Measurements from ENCODE around the gene UBAC2. TPM values are rescaled to one million over a fixed set of nuclear protein-coding genes. Genes with fewer than 3 reads are reported as not detected.
"Not testable (repeated sequence)": the region's sequence is repeated elsewhere in the genome, so short reads cannot be mapped to it uniquely, and the experiment has no call there.

UBAC2 gene
- total and polyA plus RNA-seq, 9 donors = 38.7 to 87.5 (median 48.0) TPM

DNA sequence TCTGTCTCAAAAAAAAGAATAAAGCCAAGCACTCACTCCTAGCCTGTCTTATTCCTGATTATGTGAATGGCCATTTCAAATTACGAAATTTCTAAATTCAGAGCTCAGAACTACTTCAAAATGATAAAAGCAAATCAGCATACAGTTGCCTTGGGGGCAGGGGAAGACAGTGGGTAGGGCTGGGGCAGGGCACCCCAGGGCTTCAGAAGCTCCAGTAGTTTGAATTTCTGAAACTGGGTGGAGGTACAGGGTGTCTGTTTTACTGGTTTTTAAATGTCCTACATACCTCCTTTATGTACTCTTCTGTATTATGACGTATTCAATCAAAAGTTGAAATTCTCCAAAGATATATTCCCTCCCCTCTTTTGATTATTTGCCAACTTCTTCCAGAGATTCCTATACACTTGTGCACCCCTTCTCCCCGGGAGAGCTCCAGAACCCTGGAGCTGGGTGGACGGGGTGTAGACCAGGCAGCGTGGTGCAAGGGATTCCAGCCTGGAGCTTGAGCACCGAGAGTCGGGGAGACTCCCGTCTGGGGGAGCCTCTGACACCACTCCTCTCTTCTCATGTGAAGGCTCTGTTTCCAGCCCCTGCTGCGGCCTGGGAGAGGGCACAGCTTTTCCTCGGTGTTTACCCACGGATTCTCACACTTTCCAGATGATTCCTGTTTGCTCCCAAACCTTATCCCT, 191.3 kb downstream of the UBAC2 start:
- Histone ChIP-seq H3K27me3 (no peaks in the 10 kb centered on the region), H3K27ac (no peak overlapping the region), H3K36me3 (no peaks in the 10 kb centered on the region), H3K4me3 (no peak overlapping the region), H3K4me1 (ENCODE audit: insufficient read depth) (no peaks in the 10 kb centered on the region), H3K9me3 (no peaks in the 10 kb centered on the region)
- 78 to 85% (median 79%) methylated on average over 11 of the region's 11 CpGs for WGBS, 3 donors
- TF ChIP-seq, protein P1, sequence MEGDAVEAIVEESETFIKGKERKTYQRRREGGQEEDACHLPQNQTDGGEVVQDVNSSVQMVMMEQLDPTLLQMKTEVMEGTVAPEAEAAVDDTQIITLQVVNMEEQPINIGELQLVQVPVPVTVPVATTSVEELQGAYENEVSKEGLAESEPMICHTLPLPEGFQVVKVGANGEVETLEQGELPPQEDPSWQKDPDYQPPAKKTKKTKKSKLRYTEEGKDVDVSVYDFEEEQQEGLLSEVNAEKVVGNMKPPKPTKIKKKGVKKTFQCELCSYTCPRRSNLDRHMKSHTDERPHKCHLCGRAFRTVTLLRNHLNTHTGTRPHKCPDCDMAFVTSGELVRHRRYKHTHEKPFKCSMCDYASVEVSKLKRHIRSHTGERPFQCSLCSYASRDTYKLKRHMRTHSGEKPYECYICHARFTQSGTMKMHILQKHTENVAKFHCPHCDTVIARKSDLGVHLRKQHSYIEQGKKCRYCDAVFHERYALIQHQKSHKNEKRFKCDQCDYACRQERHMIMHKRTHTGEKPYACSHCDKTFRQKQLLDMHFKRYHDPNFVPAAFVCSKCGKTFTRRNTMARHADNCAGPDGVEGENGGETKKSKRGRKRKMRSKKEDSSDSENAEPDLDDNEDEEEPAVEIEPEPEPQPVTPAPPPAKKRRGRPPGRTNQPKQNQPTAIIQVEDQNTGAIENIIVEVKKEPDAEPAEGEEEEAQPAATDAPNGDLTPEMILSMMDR (IDR thresholded peaks at IDR 0.05) = no peak
- no peak for TF ChIP-seq POLR2A (IDR thresholded peaks at IDR 0.05)
- TF ChIP-seq EP300 (IDR thresholded peaks at IDR 0.05) = no peak
- intact Hi-C loops (cut with DNase I) = no loop called here
- DNase-seq = no peak

DNA sequence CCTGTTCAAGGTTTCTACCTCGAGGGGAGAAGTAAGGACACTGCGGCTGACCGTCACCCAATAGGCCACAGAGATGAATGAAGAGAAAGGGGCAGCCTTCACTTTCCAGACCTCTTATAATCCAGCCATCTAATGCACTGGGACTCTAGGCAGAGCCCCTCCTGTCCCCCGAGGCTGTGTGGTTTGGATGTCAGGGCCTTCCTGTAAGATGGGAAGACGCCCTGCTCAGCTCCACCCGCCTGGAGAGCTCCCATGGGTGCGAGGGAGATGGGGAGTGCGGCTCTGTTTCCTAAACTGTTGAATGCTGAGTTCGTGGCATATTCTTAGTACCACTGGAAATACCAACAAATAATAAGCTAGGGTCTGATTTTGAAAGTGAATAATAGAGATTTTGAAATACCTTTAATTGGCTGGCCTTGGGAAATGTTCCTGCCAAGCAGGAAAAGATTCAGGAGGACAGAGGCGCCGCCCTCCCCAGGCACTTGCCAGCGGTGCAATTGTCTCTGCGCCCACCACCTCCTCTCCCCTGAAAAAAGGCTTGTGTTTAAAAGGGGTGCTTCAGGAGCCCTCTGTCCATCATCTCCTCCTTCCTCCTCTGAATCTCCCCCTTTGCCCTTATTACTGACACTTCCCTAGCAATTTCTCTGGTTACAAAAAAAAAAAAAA, 191.9 kb downstream of the UBAC2 start:
- no peak for DNase-seq
- Histone ChIP-seq H3K4me1 (ENCODE audit: insufficient read depth) (no peaks in the 10 kb centered on the region), H3K36me3 (no peaks in the 10 kb centered on the region), H3K27ac (no peak overlapping the region), H3K4me3 (no peak overlapping the region), H3K9me3 (no peaks in the 10 kb centered on the region), H3K27me3 (no peaks in the 10 kb centered on the region)
- 53 to 58% (median 57%) methylated on average over 13 of the region's 13 CpGs for WGBS, 3 donors
- TF ChIP-seq, protein P1 (IDR thresholded peaks at IDR 0.05) = no peak
- TF ChIP-seq POLR2A (IDR thresholded peaks at IDR 0.05) = no peak
- no peak for TF ChIP-seq EP300 (IDR thresholded peaks at IDR 0.05)
- intact Hi-C loops (cut with DNase I) = no loop called here

DNA sequence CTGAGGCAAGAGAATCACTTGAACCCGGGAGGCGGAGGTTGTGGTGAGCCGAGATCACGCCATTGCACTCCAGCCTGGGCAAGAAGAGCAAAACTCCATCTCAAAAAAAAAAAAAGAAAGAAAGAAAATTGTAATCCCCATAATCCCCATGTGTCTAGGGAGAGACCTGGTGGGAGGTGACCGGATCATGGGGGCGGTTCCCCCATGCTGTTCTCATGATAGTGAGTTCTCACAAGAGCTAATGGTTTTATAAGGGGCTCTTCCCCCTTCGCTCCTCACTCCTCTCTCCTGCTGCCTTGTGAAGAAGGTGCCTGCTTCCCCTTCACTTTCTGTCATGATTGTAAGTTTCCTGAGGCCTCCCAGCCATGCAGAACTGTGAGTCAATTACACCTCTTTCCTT, 192.7 kb downstream of the UBAC2 start:
- H3K4me3 ChIP-seq; H3K9me3 ChIP-seq; H3K4me1 ChIP-seq (ENCODE audit: insufficient read depth); H3K27me3 ChIP-seq; H3K27ac ChIP-seq; intact Hi-C loops (cut with DNase I); H3K36me3 ChIP-seq: not testable (repeated sequence)
- DNase-seq = peak in 1 of 5 donors; percentile 2
- 94 to 97% (median 95%) methylated on average over 7 of the region's 7 CpGs for WGBS, 3 donors

DNA sequence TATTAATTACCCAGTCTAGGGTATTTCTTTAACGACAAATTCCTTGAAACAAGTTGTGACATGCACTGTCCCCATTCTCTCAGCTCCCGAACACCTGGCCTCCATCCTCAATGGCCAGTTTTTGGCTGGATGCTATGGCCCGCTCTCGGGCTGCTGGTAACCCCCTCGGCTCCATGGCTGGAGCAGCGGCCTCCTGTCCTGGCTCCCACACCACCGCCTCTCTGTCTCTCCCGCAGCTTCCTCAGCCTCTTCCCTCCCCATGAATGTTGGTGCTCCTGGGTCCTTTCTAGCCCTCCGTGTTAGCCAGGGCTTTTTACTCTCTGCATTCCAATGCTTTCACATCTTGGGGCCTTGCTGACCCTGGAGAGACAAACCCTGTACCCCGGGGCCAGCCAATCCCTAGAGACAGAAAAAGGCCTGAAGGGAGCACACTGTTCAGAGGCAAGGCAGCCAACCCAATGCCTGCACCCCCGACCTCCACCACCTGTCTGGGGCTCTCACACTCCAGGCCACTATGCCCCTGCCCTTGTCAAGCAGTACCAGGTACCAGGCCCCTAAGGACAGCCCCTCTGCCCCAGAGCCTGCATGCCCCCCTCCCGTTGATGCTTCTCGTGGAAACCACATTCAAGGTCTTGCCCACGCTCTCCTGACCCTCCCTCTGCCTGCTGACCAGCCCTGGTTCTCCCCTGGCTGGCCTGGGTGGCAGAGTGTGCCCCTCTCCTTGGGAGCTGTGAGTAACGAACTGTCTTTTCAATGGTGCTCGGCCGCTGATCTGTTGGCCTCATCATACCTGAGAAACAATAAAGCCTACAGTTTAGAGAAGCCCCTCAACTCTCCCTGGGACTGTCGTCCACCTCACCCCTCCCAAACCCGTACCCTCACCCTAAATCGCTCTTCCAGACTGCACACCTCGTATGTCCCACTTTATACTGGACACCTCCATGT, 193.4 kb downstream of the UBAC2 start:
- Histone ChIP-seq H3K27ac (no peak overlapping the region), H3K4me1 (ENCODE audit: insufficient read depth) (no peaks in the 10 kb centered on the region), H3K9me3 (no peaks in the 10 kb centered on the region), H3K4me3 (no peak overlapping the region), H3K36me3 (no peaks in the 10 kb centered on the region), H3K27me3 (no peaks in the 10 kb centered on the region)
- TF ChIP-seq POLR2A (IDR thresholded peaks at IDR 0.05) (no peak), EP300 (IDR thresholded peaks at IDR 0.05) (no peak)
- TF ChIP-seq, protein P1 (IDR thresholded peaks at IDR 0.05) = no peak
- intact Hi-C loops (cut with DNase I) = no loop called here
- WGBS, 3 donors = 88 to 92% (median 90%) methylated on average over 21 of the region's 21 CpGs
- peak in 1 of 5 donors; percentile 9 for DNase-seq
